GM18868 (cell line): ENCODE data around the gene RBM15.

Experiments
- ATAC-seq: cut with Tn5 transposase; IDR thresholded peaks from one replicate; pipeline ENCODE4 v1.9.1; 2021; ENCODE audit warnings: mild to moderate bottlenecking, moderate library complexity; ENCODE audit not compliant: unreplicated experiment

Gene RBM15

GRCh38 chr1:110393691-110394492 is 54.7 kb downstream of the RBM15 start:
- no peak for ATAC-seq

GRCh38 chr1:110394493-110394820 is 55.3 kb downstream of the RBM15 start:
- ATAC-seq: no peak
